Activated CD4-positive, alpha-beta T cell treated with anti-CD3 and anti-CD28 coated beads, Interleukin-2, amount 50 U/mL, for 4 hours (primary cell): ENCODE measurements around the gene PCGF2.
A peak's percentile ranks its signal among the peaks of the same experiment; 100 is the strongest.

Experiments
- DNase-seq, 2 experiments: peaks; one replicate each; pipeline ENCODE4 v3.0.0-alpha.2; 2020

PCGF2 gene

GRCh38 chr17:38702166-38702915, 45.8 kb downstream of the PCGF2 start:
- peak; percentile 73 to 75 for DNase-seq

DNA sequence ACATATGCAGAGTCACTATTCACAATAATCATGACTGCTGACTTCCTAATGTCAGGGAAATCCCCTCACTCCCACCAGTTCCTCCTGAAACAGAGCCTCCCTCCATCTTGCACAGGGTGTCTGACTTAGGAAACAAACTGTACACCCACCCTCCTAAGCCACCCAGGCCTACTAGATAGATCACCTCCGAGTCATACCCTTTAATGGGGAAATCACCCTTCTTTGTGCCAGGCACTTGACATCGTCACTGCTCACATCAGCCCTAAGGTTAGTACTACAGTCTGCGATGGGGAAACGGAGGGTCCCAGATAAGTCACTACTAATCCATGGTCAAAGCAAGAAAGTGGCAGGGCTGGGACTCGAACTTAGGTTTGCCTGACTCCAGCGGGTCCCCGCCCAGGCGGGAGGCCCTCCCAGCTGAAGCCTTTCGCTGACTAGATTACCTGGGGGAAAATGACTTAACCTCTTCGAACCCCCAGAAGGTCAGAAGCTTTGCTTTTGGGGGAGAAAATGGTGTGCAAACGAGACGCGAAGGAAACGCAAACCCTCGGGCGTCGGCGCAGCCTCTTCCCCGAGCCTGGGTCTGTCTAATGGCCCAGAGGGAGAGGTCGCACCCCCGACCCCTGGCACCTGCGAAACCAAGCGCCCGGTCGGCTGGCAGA, 46.5 kb downstream of the PCGF2 start:
- peak; percentile 71 to 76 for DNase-seq

- DNase-seq: no peak
These were observed 49.4 kb downstream of the PCGF2 start for GRCh38 chr17:38698760-38699159.

GRCh38 chr17:38697061-38697820, 50.9 kb downstream of the PCGF2 start:
- DNase-seq: no peak

DNA sequence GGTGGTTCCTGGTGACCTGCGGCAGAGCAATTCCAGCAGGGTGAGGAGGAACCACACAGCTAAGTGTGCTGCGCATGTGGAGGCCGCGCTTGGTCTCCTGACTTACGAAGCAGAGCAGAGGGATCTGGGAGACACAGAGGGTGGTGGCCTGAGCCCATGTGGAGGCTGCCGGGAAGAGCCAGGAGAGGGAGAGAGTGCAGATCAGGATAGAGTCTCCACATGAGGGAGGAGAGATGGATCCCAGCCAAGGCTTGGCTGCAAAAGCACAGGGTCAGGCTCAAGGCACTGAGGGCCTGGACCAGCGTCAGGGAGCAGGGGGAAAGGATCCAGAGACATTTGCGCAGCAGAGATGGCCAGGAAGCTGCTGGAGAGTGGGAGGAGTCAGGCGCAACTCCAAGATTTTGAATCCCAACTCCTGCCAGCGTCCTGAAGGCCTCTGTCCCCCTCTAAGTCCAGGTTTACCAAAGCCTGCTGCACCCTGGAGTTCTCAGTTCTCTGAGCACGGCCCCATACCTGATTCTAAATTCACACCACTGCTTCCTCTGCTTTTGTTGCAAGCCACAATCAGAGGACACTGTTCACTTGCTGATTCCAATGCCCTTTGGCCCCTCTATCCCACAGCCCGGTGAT, 54.3 kb downstream of the PCGF2 start:
- no peak for DNase-seq

- DNase-seq: no peak
These were observed 57.0 kb downstream of the PCGF2 start for GRCh38 chr17:38691154-38691553.

- DNase-seq: no peak
These were observed 57.8 kb downstream of the PCGF2 start for GRCh38 chr17:38690386-38690785.

GRCh38 chr17:38687286-38687685, 60.9 kb downstream of the PCGF2 start:
- no peak for DNase-seq

DNA sequence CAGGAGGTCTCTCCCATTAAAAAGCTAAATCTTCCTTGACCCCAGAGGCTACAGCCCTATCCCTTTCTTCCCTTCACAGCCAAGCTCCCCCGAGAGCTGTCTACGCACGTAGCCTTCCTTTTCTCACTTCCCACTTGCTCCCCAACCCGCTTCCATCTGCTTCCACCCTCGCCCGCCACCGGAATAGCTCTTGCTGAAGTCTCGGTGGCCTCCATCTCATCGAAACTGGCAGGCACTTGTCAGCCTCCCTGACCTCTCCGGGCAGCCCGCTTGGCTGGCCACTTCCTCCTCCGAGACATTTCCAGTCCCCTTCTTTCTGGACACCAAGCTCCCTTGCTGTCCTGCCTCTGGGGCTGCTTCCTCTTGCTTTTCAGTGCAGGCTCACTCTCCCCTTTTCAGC, 62.6 kb downstream of the PCGF2 start:
- DNase-seq: no peak
